Body of pancreas (tissue), 4 donors: Measurements from ENCODE around the gene C2CD4D. TPM values are rescaled to one million over a fixed set of nuclear protein-coding genes. Genes with fewer than 3 reads are reported as not detected.

Experiments
- ATAC-seq: fragments of 150-250 bp; one replicate; pipeline ENCODE4 v1.9.1; 2016
- DNase-seq, 4 donors: peaks; one replicate each; pipeline ENCODE4 v3.0.0-alpha.2; 2019
- H3K27ac ChIP-seq, 4 donors: fragments of 200-600 bp; sonication (generic); 1 replicate in 3 of 4; 2 replicates in 1 of 4; pipeline versions ENCODE4 v1.5.1 to v1.6.1; 2016 to 2019; ENCODE audit warnings: mild to moderate bottlenecking in 1 of 4, mixed read lengths in 1 of 4, moderate library complexity in 1 of 4
- H3K27me3 ChIP-seq, 2 donors: fragments of 200-600 bp; sonication (generic); one replicate each; pipeline ENCODE4 v1.6.0; 2016; ENCODE audit warnings: mild to moderate bottlenecking in 1 of 2
- H3K36me3 ChIP-seq, 2 donors: fragments of 200-600 bp; sonication (generic); replicated peaks in 1 of 2; 2 replicates each; pipeline ENCODE4 v1.5.1; 2016; ENCODE audit warnings: low read depth in 2 of 2; ENCODE audit not compliant: insufficient read depth in 1 of 2
- H3K4me1 ChIP-seq: fragments of 200-600 bp; sonication (generic); one replicate; pipeline ENCODE4 v1.6.0; 2016
- H3K4me3 ChIP-seq, 2 donors: fragments of 200-600 bp; sonication (generic); 1 replicate in 1 of 2; 2 replicates in 1 of 2; pipeline ENCODE4 v1.5.1; 2016 to 2019
- H3K9me3 ChIP-seq, 3 donors: fragments of 200-600 bp; sonication (generic); 1 replicate in 2 of 3; 2 replicates in 1 of 3; pipeline ENCODE4 v1.5.1; 2016
- POLR2A ChIP-seq, 3 donors: fragments of 450-650 bp; IDR thresholded peaks; one replicate each; pipeline ENCODE4 v1.6.1; 2016; ENCODE audit warnings: antibody characterized with exemption in 3 of 3, mild to moderate bottlenecking in 2 of 3
- WGBS, 2 donors: methylation state at CpG; one replicate each; pipeline ENCODE4 v1.1.5; 2017; 5-methylcytosine and 5-hydroxymethylcytosine counted together
- intact Hi-C: fragments of 100-400 bp; cut with DNase I; formaldehyde crosslinking; loops from one replicate; pipeline ENCODE4 v1.15.1; 2023
- total RNA-seq, 2 donors: library from RNA; depleted of rRNA; stranded (reverse); fragments of >200 nt; gene quantifications; one replicate each; pipeline ENCODE4 v1.1.0, GENCODE V29; 2016
- TF ChIP-seq, protein P1 (sequence below), 7 experiments: fragments of 450-650 bp in 4 of 7; fragments of 200-600 bp in 3 of 7; sonication (generic) in 3 of 7; IDR thresholded peaks; one replicate each; pipeline ENCODE4 v1.5.1; 2016 to 2019; ENCODE audit warnings: antibody characterized with exemption in 7 of 7

Gene C2CD4D
- total RNA-seq, 2 donors from 2014 or later: 0.26 to 2.6 TPM

DNA sequence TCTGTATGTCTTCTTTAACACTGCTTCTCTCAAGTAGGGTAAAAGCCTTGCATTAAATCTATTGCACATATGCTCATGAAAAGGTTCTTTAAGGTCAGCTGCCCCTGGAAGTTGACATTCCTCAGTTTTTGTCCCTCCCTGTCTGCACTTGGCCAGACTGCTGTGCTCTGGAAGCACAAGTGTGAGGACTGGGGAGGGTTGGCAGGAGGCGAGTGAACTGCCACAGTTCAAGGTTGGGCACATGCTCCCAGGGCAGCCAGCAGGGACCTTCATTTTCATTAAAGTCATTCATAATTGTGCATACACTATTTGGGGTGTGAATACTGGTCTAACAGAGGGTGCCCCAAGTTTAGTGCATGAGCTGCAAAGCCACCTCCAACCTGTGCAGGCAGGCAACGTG lies 24.8 kb upstream of the C2CD4D start:
- intact Hi-C loops: no loop called here

DNA sequence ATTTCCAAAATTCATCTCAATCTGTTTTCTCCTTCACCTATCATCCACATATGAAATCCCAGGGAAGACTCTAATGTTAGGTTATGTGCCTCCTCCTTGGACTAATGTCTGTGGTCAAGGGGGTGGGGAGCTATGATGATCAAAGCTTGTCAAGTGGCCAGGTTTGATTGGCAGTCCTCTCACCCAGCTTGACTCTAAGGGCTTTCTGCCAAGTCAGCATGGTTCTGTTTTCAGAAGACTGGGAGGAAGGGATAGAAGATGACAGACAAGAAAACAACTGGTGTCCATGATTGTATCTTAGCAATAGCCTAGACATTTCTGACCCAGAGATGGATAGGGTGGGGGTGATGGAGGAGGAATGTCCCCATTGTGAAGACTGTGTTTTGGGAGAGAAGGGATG lies 23.0 kb upstream of the C2CD4D start:
- TF ChIP-seq POLR2A (IDR thresholded peaks at IDR 0.05): no peak
- TF ChIP-seq, protein P1, sequence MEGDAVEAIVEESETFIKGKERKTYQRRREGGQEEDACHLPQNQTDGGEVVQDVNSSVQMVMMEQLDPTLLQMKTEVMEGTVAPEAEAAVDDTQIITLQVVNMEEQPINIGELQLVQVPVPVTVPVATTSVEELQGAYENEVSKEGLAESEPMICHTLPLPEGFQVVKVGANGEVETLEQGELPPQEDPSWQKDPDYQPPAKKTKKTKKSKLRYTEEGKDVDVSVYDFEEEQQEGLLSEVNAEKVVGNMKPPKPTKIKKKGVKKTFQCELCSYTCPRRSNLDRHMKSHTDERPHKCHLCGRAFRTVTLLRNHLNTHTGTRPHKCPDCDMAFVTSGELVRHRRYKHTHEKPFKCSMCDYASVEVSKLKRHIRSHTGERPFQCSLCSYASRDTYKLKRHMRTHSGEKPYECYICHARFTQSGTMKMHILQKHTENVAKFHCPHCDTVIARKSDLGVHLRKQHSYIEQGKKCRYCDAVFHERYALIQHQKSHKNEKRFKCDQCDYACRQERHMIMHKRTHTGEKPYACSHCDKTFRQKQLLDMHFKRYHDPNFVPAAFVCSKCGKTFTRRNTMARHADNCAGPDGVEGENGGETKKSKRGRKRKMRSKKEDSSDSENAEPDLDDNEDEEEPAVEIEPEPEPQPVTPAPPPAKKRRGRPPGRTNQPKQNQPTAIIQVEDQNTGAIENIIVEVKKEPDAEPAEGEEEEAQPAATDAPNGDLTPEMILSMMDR (IDR thresholded peaks at IDR 0.05): no peak
- Histone ChIP-seq H3K4me1 (no peaks in the 10 kb centered on the region), H3K4me3 (no peak overlapping the region), H3K27ac (no peak overlapping the region), H3K36me3 (no peaks in the 10 kb centered on the region), H3K9me3 (no peaks in the 10 kb centered on the region), H3K27me3 (no peaks in the 10 kb centered on the region)
- DNase-seq (no peak), ATAC-seq (no peak)
- intact Hi-C loops: no loop called here

More for the DNA sequence above, 24.8 kb upstream of the C2CD4D start:
- Histone ChIP-seq H3K27me3 (peaks cover 0 to 3% of the 10 kb centered on the region in 2 donors), H3K27ac (no peak overlapping the region), H3K36me3 (no peaks in the 10 kb centered on the region), H3K4me1 (no peaks in the 10 kb centered on the region), H3K9me3 (no peaks in the 10 kb centered on the region), H3K4me3 (no peak overlapping the region)
- no peak for ATAC-seq
- WGBS, 2 donors: 25 to 38% methylated on average over 1 to 2 of the region's 2 CpGs
- no peak for TF ChIP-seq POLR2A (IDR thresholded peaks at IDR 0.05)
- TF ChIP-seq, protein P1 (IDR thresholded peaks at IDR 0.05): no peak
- no peak for DNase-seq

DNA sequence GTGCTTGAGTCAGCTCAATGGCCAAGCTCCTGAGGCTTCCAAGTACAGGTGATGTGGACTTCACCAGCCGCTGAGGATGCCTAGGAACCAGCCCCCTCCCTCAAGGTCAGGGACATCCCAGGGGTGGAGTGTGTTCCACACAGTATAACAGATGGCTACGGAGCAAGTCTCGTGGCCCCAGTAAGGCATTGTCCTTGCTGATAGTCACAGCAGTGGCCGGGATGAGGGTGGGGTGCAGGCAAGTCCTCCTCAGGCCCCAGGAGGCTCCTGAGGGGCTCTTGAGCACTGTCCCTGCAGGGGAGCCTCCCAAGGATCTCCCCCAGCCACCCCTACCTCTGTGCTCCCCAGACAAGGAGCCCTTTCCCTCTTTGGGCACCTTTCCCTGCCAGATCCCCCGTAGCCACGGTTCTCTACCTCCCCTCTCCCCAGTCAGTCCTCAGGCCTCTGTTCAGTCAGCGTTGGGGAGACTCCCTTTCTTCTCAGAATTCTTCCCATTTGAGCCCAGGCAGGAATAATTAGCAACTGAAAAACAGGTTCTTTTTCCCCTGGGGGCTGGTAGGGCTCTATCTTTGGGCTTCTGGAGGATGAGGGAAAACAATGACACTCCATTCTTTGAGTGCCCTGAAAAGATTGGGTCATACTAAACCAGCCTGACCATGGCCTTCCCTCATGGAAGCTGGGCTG lies 21.0 kb upstream of the C2CD4D start:
- no peak for ATAC-seq
- Histone ChIP-seq H3K27me3 (no peaks in the 10 kb centered on the region), H3K36me3 (no peaks in the 10 kb centered on the region), H3K27ac (no peak overlapping the region), H3K4me3 (no peak overlapping the region), H3K4me1 (no peaks in the 10 kb centered on the region), H3K9me3 (no peaks in the 10 kb centered on the region)
- WGBS, 2 donors: 63 to 77% methylated on average over 6 to 7 of the region's 7 CpGs
- TF ChIP-seq, protein P1 (IDR thresholded peaks at IDR 0.05): no peak
- DNase-seq: no peak
- intact Hi-C loops: no loop called here

DNA sequence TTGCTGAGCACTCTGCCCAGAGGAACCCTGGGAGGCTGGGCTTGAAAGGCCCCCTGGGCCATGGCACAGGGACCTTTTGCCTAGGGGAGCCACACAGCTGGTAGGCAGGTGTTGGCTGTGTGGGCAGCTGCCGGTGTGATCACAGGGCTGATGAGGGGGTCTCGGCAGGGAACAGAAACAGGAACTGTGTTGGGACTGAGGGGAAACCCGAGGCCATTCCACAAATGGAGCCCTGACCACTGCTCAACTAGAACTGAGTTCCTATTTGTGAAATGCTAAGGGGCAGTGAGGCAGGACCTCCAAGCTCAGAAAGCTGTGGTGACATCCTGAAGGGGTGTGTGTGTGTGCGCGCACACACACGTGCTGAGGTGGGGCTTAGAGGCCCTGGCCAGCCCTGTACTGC lies 20.3 kb upstream of the C2CD4D start:
- DNase-seq (no peak), ATAC-seq (no peak)
- Histone ChIP-seq H3K27me3 (no peaks in the 10 kb centered on the region), H3K27ac (no peak overlapping the region), H3K9me3 (no peaks in the 10 kb centered on the region), H3K36me3 (no peaks in the 10 kb centered on the region), H3K4me1 (no peaks in the 10 kb centered on the region), H3K4me3 (no peak overlapping the region)
- intact Hi-C loops: no loop called here
- TF ChIP-seq, protein P1 (IDR thresholded peaks at IDR 0.05): no peak
- no peak for TF ChIP-seq POLR2A (IDR thresholded peaks at IDR 0.05)
- 60 to 76% methylated on average over 3 to 5 of the region's 6 CpGs for WGBS, 2 donors
